ENCODE measurements around the gene SVEP1. TPM values are rescaled to one million over a fixed set of nuclear protein-coding genes. Genes with fewer than 3 reads are reported as not detected.

SVEP1 gene
- polyA plus RNA-seq, 1 donor (not counting 4 experiments of a cell fraction or from before 2014, with no cell fraction given) = 0.14 TPM

GRCh38 chr9:110443866-110444220, 135.7 kb downstream of the SVEP1 start:
- Histone ChIP-seq H3K4me3 (ENCODE audit: control insufficient read depth in 2 of 3, extremely low read depth in 1 of 3, insufficient read depth in 2 of 3, low read depth in 1 of 3, low read length in 3 of 3) (no peak overlapping the region), H3K9ac (ENCODE audit: control insufficient read depth, extremely low read depth, insufficient read depth, low read length) (no peak overlapping the region), H3K4me1 (ENCODE audit: control insufficient read depth, extremely low read depth, insufficient read depth, low read length) (peaks cover 16% of the 10 kb centered on the region), H3K9me1 (ENCODE audit: control insufficient read depth, extremely low read depth, insufficient read depth, low read length) (no peaks in the 10 kb centered on the region), H3K4me2 (ENCODE audit: control insufficient read depth, extremely low read depth, insufficient read depth, low read depth, low read length) (no peak overlapping the region), H3K9me3 (ENCODE audit: control insufficient read depth, low read depth, low read length) (no peaks in the 10 kb centered on the region), H4K20me1 (ENCODE audit: control insufficient read depth, extremely low read depth, insufficient read depth, low read length) (no peaks in the 10 kb centered on the region), H2AFZ (ENCODE audit: control insufficient read depth, low read length) (no peak overlapping the region), H3K27me3 (ENCODE audit: control insufficient read depth, extremely low read depth, insufficient read depth, low read length) (no peaks in the 10 kb centered on the region), H3K36me3 (ENCODE audit: control insufficient read depth in 2 of 2, extremely low read depth in 1 of 2, insufficient read depth in 2 of 2, low read length in 2 of 2) (no peaks in the 10 kb centered on the region), H3K27ac (ENCODE audit: control insufficient read depth, insufficient read depth, low read length) (no peak overlapping the region), H3K79me2 (ENCODE audit: control insufficient read depth, insufficient read depth, low read length) (no peaks in the 10 kb centered on the region)
- TF ChIP-seq CTCF (optimal IDR thresholded peaks at IDR 0.05 in 1 of 3, IDR thresholded peaks at IDR 0.05 in 1 of 3, conservative IDR thresholded peaks at IDR 0.05 in 1 of 3; ENCODE audit: extremely low read depth in 1 of 3, insufficient read depth in 2 of 3, low read length in 3 of 3) = no peak
- TF ChIP-seq EZH2 (IDR thresholded peaks at IDR 0.05; ENCODE audit: low read length) = no peak
- FAIRE-seq (no peak), DNase-seq (ENCODE audit: low read depth, low spot score) (no peak)
- dilution Hi-C loops (cut with MboI; ENCODE audit: extremely low pct_ligation_motif_present, low sequenced_read_pairs) = no loop called here

GRCh38 chr9:110443146-110443865, 136.2 kb downstream of the SVEP1 start:
- no peaks in the 10 kb centered on the region for H4K20me1 ChIP-seq (ENCODE audit: control insufficient read depth, extremely low read depth, insufficient read depth, low read length)
- no peak for FAIRE-seq
- no peaks in the 10 kb centered on the region for H3K36me3 ChIP-seq (ENCODE audit: control insufficient read depth in 2 of 2, extremely low read depth in 1 of 2, insufficient read depth in 2 of 2, low read length in 2 of 2)
- no peak overlapping the region for H3K27ac ChIP-seq (ENCODE audit: control insufficient read depth, insufficient read depth, low read length)
- TF ChIP-seq EZH2 (IDR thresholded peaks at IDR 0.05; ENCODE audit: low read length) = no peak
- no peak for TF ChIP-seq CTCF (optimal IDR thresholded peaks at IDR 0.05 in 1 of 3, IDR thresholded peaks at IDR 0.05 in 1 of 3, conservative IDR thresholded peaks at IDR 0.05 in 1 of 3; ENCODE audit: extremely low read depth in 1 of 3, insufficient read depth in 2 of 3, low read length in 3 of 3)
- H3K79me2 ChIP-seq (ENCODE audit: control insufficient read depth, insufficient read depth, low read length) = no peaks in the 10 kb centered on the region
- H3K4me2 ChIP-seq (ENCODE audit: control insufficient read depth, extremely low read depth, insufficient read depth, low read depth, low read length) = no peak overlapping the region
- H3K9me3 ChIP-seq (ENCODE audit: control insufficient read depth, low read depth, low read length) = no peaks in the 10 kb centered on the region
- no peaks in the 10 kb centered on the region for H3K9me1 ChIP-seq (ENCODE audit: control insufficient read depth, extremely low read depth, insufficient read depth, low read length)
- dilution Hi-C loops (cut with MboI; ENCODE audit: extremely low pct_ligation_motif_present, low sequenced_read_pairs) = no loop called here
- H3K9ac ChIP-seq (ENCODE audit: control insufficient read depth, extremely low read depth, insufficient read depth, low read length) = no peak overlapping the region
- peaks cover 16% of the 10 kb centered on the region for H3K4me1 ChIP-seq (ENCODE audit: control insufficient read depth, extremely low read depth, insufficient read depth, low read length)
- no peak overlapping the region for H2AFZ ChIP-seq (ENCODE audit: control insufficient read depth, low read length)
- no peak for DNase-seq (ENCODE audit: low read depth, low spot score)
- no peaks in the 10 kb centered on the region for H3K27me3 ChIP-seq (ENCODE audit: control insufficient read depth, extremely low read depth, insufficient read depth, low read length)
- no peak overlapping the region for H3K4me3 ChIP-seq (ENCODE audit: control insufficient read depth in 2 of 3, extremely low read depth in 1 of 3, insufficient read depth in 2 of 3, low read depth in 1 of 3, low read length in 3 of 3)

Measured in keratinocyte (primary cell).